MCF 10A (cell line): ENCODE measurements around the gene LUZP2. TPM values are rescaled to one million over a fixed set of nuclear protein-coding genes. Genes with fewer than 3 reads are reported as not detected.

Experiments
- BruUV-seq: library from RNA; stranded (reverse); fragments of 400-500 nt; replicated peaks from 2 replicates; lab custom pipeline; 2021; lab: Mats Ljungman, UMichigan
- CTCF ChIA-PET: fragments of 300-600 bp; sonication (Branson Sonifier 250); formaldehyde crosslinking; extraction: SDS; loops from one replicate; lab custom pipeline; 2021; ENCODE audit warnings: antibody characterized with exemption, inconsistent platforms; lab: Yijun Ruan, JAX
- POLR2A ChIA-PET: fragments of 300-600, 350-650 bp; sonication (Branson Sonifier 250); formaldehyde crosslinking; extraction: SDS; loops from one replicate; lab custom pipeline; 2020; ENCODE audit warnings: antibody characterized with exemption, inconsistent platforms; lab: Yijun Ruan, JAX
- DNase-seq: peaks from one replicate; pipeline ENCODE4 v3.0.0-alpha.2; 2018; ENCODE audit not compliant: unreplicated experiment
- H3K27ac Mint-ChIP-seq: one replicate; pipeline ENCODE4 v1.8.0; 2022; ENCODE audit warnings: mild to moderate bottlenecking, low read depth, mixed read lengths; ENCODE audit not compliant: unreplicated experiment
- H3K27me3 Mint-ChIP-seq: one replicate; pipeline ENCODE4 v1.8.0; 2022; ENCODE audit warnings: mixed read lengths; ENCODE audit not compliant: insufficient read depth, unreplicated experiment
- H3K36me3 Mint-ChIP-seq: one replicate; pipeline ENCODE4 v1.8.0; 2022; ENCODE audit warnings: mild to moderate bottlenecking, moderate library complexity, mixed read lengths; ENCODE audit not compliant: insufficient read depth, unreplicated experiment
- H3K4me1 Mint-ChIP-seq: one replicate; pipeline ENCODE4 v1.8.0; 2022; ENCODE audit warnings: mixed read lengths; ENCODE audit not compliant: insufficient read depth, unreplicated experiment
- H3K4me3 Mint-ChIP-seq: one replicate; pipeline ENCODE4 v1.8.0; 2022; ENCODE audit warnings: mild to moderate bottlenecking, moderate library complexity, mixed read lengths; ENCODE audit not compliant: unreplicated experiment
- H3K9me3 Mint-ChIP-seq: one replicate; pipeline ENCODE4 v1.8.0; 2022; ENCODE audit warnings: mixed read lengths; ENCODE audit not compliant: unreplicated experiment
- CTCF ChIP-seq: fragments of 200-600 bp; IDR thresholded peaks from one replicate; pipeline ENCODE4 v1.8.0; 2022; ENCODE audit warnings: antibody characterized with exemption, mild to moderate bottlenecking; ENCODE audit not compliant: unreplicated experiment
- intact Hi-C: fragments of 100-400 bp; cut with micrococcal nuclease; formaldehyde crosslinking; loops from 2 replicates; pipeline ENCODE4 v1.14.1; 2022
- total RNA-seq: library from RNA; stranded (reverse); gene quantifications from 2 replicates; pipeline ENCODE4 v1.2.3, GENCODE V29; 2022

Gene LUZP2
- total RNA-seq, 1 experiment from 2014 or later = not detected

- no peak overlapping the region for H3K4me3 Mint-ChIP-seq
- BruUV-seq = no TSS peak
- intact Hi-C loops = no loop called here
- no peak for TF ChIP-seq CTCF
- H3K4me1 Mint-ChIP-seq = no peaks in the 10 kb centered on the region
- H3K27me3 Mint-ChIP-seq = peaks cover 42% of the 10 kb centered on the region
- CTCF ChIA-PET = no interaction called here
- no peak for DNase-seq
- POLR2A ChIA-PET = no interaction called here
- H3K9me3 Mint-ChIP-seq = no peaks in the 10 kb centered on the region
- H3K27ac Mint-ChIP-seq = no peak overlapping the region
- H3K36me3 Mint-ChIP-seq = no peaks in the 10 kb centered on the region
Observed at GRCh38 chr11:24598641-24599040, 101.8 kb downstream of the LUZP2 start.

GRCh38 chr11:24609192-24610119 is 112.6 kb downstream of the LUZP2 start:
- H3K27me3 Mint-ChIP-seq = peaks cover 34% of the 10 kb centered on the region
- BruUV-seq = no TSS peak
- POLR2A ChIA-PET = no interaction called here
- no peaks in the 10 kb centered on the region for H3K36me3 Mint-ChIP-seq
- H3K4me1 Mint-ChIP-seq = no peaks in the 10 kb centered on the region
- CTCF ChIA-PET = no interaction called here
- no peak overlapping the region for H3K4me3 Mint-ChIP-seq
- DNase-seq = no peak
- intact Hi-C loops = no loop called here
- no peaks in the 10 kb centered on the region for H3K9me3 Mint-ChIP-seq
- no peak for TF ChIP-seq CTCF
- H3K27ac Mint-ChIP-seq = no peak overlapping the region

- no TSS peak for BruUV-seq
- intact Hi-C loops = no loop called here
- no peak overlapping the region for H3K4me3 Mint-ChIP-seq
- H3K27me3 Mint-ChIP-seq = peaks cover 69% of the 10 kb centered on the region
- no peaks in the 10 kb centered on the region for H3K36me3 Mint-ChIP-seq
- no peak for DNase-seq
- H3K27ac Mint-ChIP-seq = no peak overlapping the region
- H3K9me3 Mint-ChIP-seq = no peaks in the 10 kb centered on the region
- H3K4me1 Mint-ChIP-seq = no peaks in the 10 kb centered on the region
- no peak for TF ChIP-seq CTCF
- ChIA-PET POLR2A (no interaction called here), CTCF (no interaction called here)
Observed at GRCh38 chr11:24615451-24616160, 118.8 kb downstream of the LUZP2 start.

- Mint-ChIP-seq H3K4me3 (no peak overlapping the region), H3K27me3 (peaks cover 70% of the 10 kb centered on the region), H3K36me3 (no peaks in the 10 kb centered on the region), H3K27ac (no peak overlapping the region), H3K4me1 (no peaks in the 10 kb centered on the region), H3K9me3 (no peaks in the 10 kb centered on the region)
- no peak for TF ChIP-seq CTCF
- BruUV-seq = no TSS peak
- intact Hi-C loops = no loop called here
- CTCF ChIA-PET = no interaction called here
- no peak for DNase-seq
- POLR2A ChIA-PET = interaction anchor here (0.6 kb wide), 1 partner anchor 65 kb away, joined by 3 read pairs; no protein-coding TSS in a partner anchor
Observed at GRCh38 chr11:24617856-24618255, 121.0 kb downstream of the LUZP2 start.
